Measurements from ENCODE around the gene DOCK9. TPM values are rescaled to one million over a fixed set of nuclear protein-coding genes. Genes with fewer than 3 reads are reported as not detected.

The DOCK9 gene
- total and polyA plus RNA-seq, 2 experiments from 2014 or later, result 8.5 to 57.7 TPM

DNA sequence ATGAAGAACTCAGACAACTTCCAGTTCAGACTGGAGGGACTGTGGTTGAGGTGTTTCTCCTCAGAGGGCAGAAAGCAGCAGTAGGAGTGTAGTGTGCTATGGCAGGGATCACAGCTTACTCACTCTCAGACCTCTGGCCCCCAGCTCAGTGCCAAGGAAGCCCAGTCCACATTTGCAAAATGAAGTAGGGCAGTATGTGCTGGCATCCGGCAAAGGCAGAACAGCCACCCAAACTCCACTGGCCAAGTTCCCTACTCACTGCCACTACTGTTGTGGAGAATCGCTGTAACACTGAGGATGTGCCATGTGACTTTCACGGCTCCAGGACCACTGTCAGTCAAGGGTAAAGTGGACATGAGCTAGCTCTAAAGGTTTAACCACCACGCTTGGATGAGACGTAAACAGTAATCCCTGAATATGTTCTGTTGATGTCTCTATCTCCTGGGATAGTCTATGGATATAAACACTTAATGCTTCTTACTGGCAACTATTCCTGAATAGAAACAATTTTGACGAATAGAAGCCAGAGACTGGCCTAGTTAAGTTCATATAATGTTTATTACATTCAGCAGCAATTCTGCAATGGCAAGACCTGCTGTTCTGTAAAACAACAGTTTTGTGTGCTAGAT is 158.4 kb downstream of the DOCK9 start:
- Histone ChIP-seq H3K27ac (ENCODE audit: low read depth) (no peak overlapping the region), H3K4me3 (no peak overlapping the region), H3K4me2 (no peak overlapping the region), H3K36me3 (ENCODE audit: insufficient read depth) (no peaks in the 10 kb centered on the region), H3K27me3 (ENCODE audit: insufficient read depth) (no peaks in the 10 kb centered on the region), H3K9me2 (ENCODE audit: insufficient read depth) (no peaks in the 10 kb centered on the region), H2AFZ (no peak overlapping the region), H3F3A (replicated peaks; ENCODE audit: low read depth) (no peaks in the 10 kb centered on the region), H3K4me1 (ENCODE audit: insufficient read depth) (peaks cover 14% of the 10 kb centered on the region), H3K79me2 (replicated peaks; ENCODE audit: insufficient read depth) (no peaks in the 10 kb centered on the region), H4K20me1 (replicated peaks; ENCODE audit: insufficient read depth) (no peaks in the 10 kb centered on the region)
- Mint-ChIP-seq H3K4me1 (peaks cover 25% of the 10 kb centered on the region), H3K9me3 (no peaks in the 10 kb centered on the region), H3K27ac (no peak overlapping the region), H3K4me3 (no peak overlapping the region), H3K27me3 (ENCODE audit: insufficient read depth, low read depth, poor library complexity) (peaks cover 3% of the 10 kb centered on the region), H3K36me3 (ENCODE audit: low read depth) (no peaks in the 10 kb centered on the region)
- no peak for DNase-seq (ENCODE audit: low spot score)
- TF ChIP-seq ZNF331 (CRISPR knock-in tag; IDR thresholded peaks at IDR 0.05; ENCODE audit: low read depth) (no peak), ZNF114 (CRISPR knock-in tag; IDR thresholded peaks at IDR 0.05) (no peak), CTCF (conservative IDR thresholded peaks at IDR 0.05; ENCODE audit: low read depth in 2 of 2) (no peak), NANOG (IDR thresholded peaks at IDR 0.05; ENCODE audit: borderline replicate concordance) (no peak), EZH2 (IDR thresholded peaks at IDR 0.05; ENCODE audit: low read depth, unreplicated experiment) (no peak), REST (IDR thresholded peaks at IDR 0.05; ENCODE audit: unreplicated experiment) (no peak), STAT1 (IDR thresholded peaks at IDR 0.05; ENCODE audit: unreplicated experiment) (no peak), CREB1 (CRISPR knock-in tag; IDR thresholded peaks at IDR 0.05; ENCODE audit: low read depth) (no peak), JUNB (IDR thresholded peaks at IDR 0.05; ENCODE audit: unreplicated experiment) (no peak), EZH2phosphoT487 (IDR thresholded peaks at IDR 0.05; ENCODE audit: unreplicated experiment) (no peak), POLR2AphosphoS5 (IDR thresholded peaks at IDR 0.05; ENCODE audit: low read depth) (no peak)
- TF ChIP-seq, protein P1, sequence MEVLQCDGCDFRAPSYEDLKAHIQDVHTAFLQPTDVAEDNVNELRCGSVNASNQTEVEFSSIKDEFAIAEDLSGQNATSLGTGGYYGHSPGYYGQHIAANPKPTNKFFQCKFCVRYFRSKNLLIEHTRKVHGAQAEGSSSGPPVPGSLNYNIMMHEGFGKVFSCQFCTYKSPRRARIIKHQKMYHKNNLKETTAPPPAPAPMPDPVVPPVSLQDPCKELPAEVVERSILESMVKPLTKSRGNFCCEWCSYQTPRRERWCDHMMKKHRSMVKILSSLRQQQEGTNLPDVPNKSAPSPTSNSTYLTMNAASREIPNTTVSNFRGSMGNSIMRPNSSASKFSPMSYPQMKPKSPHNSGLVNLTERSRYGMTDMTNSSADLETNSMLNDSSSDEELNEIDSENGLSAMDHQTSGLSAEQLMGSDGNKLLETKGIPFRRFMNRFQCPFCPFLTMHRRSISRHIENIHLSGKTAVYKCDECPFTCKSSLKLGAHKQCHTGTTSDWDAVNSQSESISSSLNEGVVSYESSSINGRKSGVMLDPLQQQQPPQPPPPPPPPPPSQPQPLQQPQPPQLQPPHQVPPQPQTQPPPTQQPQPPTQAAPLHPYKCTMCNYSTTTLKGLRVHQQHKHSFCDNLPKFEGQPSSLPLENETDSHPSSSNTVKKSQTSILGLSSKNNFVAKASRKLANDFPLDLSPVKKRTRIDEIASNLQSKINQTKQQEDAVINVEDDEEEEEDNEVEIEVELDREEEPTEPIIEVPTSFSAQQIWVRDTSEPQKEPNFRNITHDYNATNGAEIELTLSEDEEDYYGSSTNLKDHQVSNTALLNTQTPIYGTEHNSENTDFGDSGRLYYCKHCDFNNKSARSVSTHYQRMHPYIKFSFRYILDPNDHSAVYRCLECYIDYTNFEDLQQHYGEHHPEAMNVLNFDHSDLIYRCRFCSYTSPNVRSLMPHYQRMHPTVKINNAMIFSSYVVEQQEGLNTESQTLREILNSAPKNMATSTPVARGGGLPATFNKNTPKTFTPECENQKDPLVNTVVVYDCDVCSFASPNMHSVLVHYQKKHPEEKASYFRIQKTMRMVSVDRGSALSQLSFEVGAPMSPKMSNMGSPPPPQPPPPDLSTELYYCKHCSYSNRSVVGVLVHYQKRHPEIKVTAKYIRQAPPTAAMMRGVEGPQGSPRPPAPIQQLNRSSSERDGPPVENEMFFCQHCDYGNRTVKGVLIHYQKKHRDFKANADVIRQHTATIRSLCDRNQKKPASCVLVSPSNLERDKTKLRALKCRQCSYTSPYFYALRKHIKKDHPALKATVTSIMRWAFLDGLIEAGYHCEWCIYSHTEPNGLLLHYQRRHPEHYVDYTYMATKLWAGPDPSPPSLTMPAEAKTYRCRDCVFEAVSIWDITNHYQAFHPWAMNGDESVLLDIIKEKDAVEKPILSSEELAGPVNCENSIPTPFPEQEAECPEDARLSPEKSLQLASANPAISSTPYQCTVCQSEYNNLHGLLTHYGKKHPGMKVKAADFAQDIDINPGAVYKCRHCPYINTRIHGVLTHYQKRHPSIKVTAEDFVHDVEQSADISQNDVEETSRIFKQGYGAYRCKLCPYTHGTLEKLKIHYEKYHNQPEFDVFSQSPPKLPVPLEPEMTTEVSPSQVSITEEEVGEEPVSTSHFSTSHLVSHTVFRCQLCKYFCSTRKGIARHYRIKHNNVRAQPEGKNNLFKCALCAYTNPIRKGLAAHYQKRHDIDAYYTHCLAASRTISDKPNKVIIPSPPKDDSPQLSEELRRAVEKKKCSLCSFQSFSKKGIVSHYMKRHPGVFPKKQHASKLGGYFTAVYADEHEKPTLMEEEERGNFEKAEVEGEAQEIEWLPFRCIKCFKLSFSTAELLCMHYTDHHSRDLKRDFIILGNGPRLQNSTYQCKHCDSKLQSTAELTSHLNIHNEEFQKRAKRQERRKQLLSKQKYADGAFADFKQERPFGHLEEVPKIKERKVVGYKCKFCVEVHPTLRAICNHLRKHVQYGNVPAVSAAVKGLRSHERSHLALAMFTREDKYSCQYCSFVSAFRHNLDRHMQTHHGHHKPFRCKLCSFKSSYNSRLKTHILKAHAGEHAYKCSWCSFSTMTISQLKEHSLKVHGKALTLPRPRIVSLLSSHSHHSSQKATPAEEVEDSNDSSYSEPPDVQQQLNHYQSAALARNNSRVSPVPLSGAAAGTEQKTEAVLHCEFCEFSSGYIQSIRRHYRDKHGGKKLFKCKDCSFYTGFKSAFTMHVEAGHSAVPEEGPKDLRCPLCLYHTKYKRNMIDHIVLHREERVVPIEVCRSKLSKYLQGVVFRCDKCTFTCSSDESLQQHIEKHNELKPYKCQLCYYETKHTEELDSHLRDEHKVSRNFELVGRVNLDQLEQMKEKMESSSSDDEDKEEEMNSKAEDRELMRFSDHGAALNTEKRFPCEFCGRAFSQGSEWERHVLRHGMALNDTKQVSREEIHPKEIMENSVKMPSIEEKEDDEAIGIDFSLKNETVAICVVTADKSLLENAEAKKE (CRISPR knock-in tag; IDR thresholded peaks at IDR 0.05), result no peak
- TF ChIP-seq, protein P2, sequence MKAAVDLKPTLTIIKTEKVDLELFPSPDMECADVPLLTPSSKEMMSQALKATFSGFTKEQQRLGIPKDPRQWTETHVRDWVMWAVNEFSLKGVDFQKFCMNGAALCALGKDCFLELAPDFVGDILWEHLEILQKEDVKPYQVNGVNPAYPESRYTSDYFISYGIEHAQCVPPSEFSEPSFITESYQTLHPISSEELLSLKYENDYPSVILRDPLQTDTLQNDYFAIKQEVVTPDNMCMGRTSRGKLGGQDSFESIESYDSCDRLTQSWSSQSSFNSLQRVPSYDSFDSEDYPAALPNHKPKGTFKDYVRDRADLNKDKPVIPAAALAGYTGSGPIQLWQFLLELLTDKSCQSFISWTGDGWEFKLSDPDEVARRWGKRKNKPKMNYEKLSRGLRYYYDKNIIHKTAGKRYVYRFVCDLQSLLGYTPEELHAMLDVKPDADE (IDR thresholded peaks at IDR 0.05), result no peak
- no peak for ATAC-seq
